Trophoblast cell (in vitro differentiated cells and primary cell): ENCODE data around the gene LHFPL4.

ENCODE experiments used
- DNase-seq, 2 donors: peaks; one replicate each; pipeline ENCODE4 v3.0.0-alpha.2; 2016
- H2AFZ ChIP-seq: 2 replicates; pipeline ENCODE4 v1.6.1; 2013; ENCODE audit warnings: low read length, moderate library complexity, mild to moderate bottlenecking; ENCODE audit not compliant: insufficient read depth, poor library complexity
- H2AK5ac ChIP-seq: 2 replicates; pipeline ENCODE4 v1.6.1; 2013; ENCODE audit warnings: mild to moderate bottlenecking, low read length
- H2BK120ac ChIP-seq: 2 replicates; pipeline ENCODE4 v1.6.1; 2013; ENCODE audit warnings: low read length, mild to moderate bottlenecking, moderate library complexity; ENCODE audit not compliant: insufficient read depth, poor library complexity
- H2BK12ac ChIP-seq: 2 replicates; pipeline ENCODE4 v1.6.1; 2013; ENCODE audit warnings: mild to moderate bottlenecking, low read length, moderate library complexity
- H2BK5ac ChIP-seq: 2 replicates; pipeline ENCODE4 v1.6.1; 2013; ENCODE audit warnings: low read length, low read depth, moderate library complexity, mild to moderate bottlenecking; ENCODE audit not compliant: poor library complexity
- H3K14ac ChIP-seq: 2 replicates; pipeline ENCODE4 v1.6.1; 2013; ENCODE audit warnings: mild to moderate bottlenecking, low read length
- H3K18ac ChIP-seq: 2 replicates; pipeline ENCODE4 v1.6.1; 2013; ENCODE audit warnings: mild to moderate bottlenecking, low read length
- H3K23ac ChIP-seq: 2 replicates; pipeline ENCODE4 v1.6.1; 2013; ENCODE audit warnings: low read length
- H3K27ac ChIP-seq: 2 replicates; pipeline ENCODE4 v1.5.1; 2013; ENCODE audit warnings: low read depth, mild to moderate bottlenecking, inconsistent platforms, low read length, moderate library complexity
- H3K27me3 ChIP-seq: 2 replicates; pipeline ENCODE4 v1.6.1; 2013; ENCODE audit warnings: inconsistent platforms, mild to moderate bottlenecking, low read length, moderate library complexity; ENCODE audit not compliant: insufficient read depth
- H3K36me3 ChIP-seq, 2 experiments: 1 replicate in 1 of 2; 2 replicates in 1 of 2; pipeline ENCODE4 v1.6.1; 2013; ENCODE audit warnings: low read length in 2 of 2, mild to moderate bottlenecking in 2 of 2, moderate library complexity in 1 of 2; ENCODE audit not compliant: insufficient read depth in 2 of 2, control insufficient read depth in 1 of 2
- H3K4ac ChIP-seq: 2 replicates; pipeline ENCODE4 v1.6.1; 2013; ENCODE audit warnings: low read depth, mild to moderate bottlenecking, low read length, moderate library complexity
- H3K4me1 ChIP-seq, 2 experiments: 1 replicate in 1 of 2; 2 replicates in 1 of 2; pipeline ENCODE4 v1.6.1; 2013; ENCODE audit warnings: low read length in 2 of 2, mild to moderate bottlenecking in 2 of 2, moderate library complexity in 1 of 2; ENCODE audit not compliant: insufficient read depth in 2 of 2, control insufficient read depth in 1 of 2
- H3K4me2 ChIP-seq: 2 replicates; pipeline ENCODE4 v1.6.1; 2013; ENCODE audit warnings: inconsistent platforms, mild to moderate bottlenecking, low read length, moderate library complexity
- H3K4me3 ChIP-seq: 2 replicates; pipeline ENCODE4 v1.5.1; 2013; ENCODE audit warnings: mild to moderate bottlenecking, low read depth, low read length, inconsistent platforms
- H3K79me1 ChIP-seq: one replicate; pipeline ENCODE4 v1.6.1; 2013; ENCODE audit warnings: low read length
- H3K79me2 ChIP-seq: 2 replicates; pipeline ENCODE4 v1.6.1; 2013; ENCODE audit warnings: low read length, mild to moderate bottlenecking; ENCODE audit not compliant: control insufficient read depth, insufficient read depth, poor library complexity
- H3K9ac ChIP-seq: 2 replicates; pipeline ENCODE4 v1.6.1; 2013; ENCODE audit warnings: mild to moderate bottlenecking, low read length
- H3K9me3 ChIP-seq: 2 replicates; pipeline ENCODE4 v1.6.1; 2013; ENCODE audit warnings: low read depth, mild to moderate bottlenecking, control low read depth, inconsistent platforms, low read length; ENCODE audit not compliant: insufficient read depth
- H4K12ac ChIP-seq: 2 replicates; pipeline ENCODE4 v1.6.1; 2013; ENCODE audit warnings: low read depth, mild to moderate bottlenecking, low read length, moderate library complexity
- H4K8ac ChIP-seq: 2 replicates; pipeline ENCODE4 v1.6.1; 2013; ENCODE audit warnings: low read depth, mild to moderate bottlenecking, low read length, moderate library complexity
- H4K91ac ChIP-seq: one replicate; pipeline ENCODE4 v1.6.1; 2013; ENCODE audit warnings: low read depth, mild to moderate bottlenecking, low read length, moderate library complexity
- WGBS: extraction: QIAGEN DNeasy Blood & Tissue Kit; methylation state at CpG from one replicate; pipeline ENCODE4 v1.1.7; 2013; ENCODE audit warnings: missing lambda C conversion rate; ENCODE audit not compliant: insufficient read length, insufficient coverage; ENCODE audit errors: extremely low coverage; 5-methylcytosine and 5-hydroxymethylcytosine counted together

The LHFPL4 gene

DNA sequence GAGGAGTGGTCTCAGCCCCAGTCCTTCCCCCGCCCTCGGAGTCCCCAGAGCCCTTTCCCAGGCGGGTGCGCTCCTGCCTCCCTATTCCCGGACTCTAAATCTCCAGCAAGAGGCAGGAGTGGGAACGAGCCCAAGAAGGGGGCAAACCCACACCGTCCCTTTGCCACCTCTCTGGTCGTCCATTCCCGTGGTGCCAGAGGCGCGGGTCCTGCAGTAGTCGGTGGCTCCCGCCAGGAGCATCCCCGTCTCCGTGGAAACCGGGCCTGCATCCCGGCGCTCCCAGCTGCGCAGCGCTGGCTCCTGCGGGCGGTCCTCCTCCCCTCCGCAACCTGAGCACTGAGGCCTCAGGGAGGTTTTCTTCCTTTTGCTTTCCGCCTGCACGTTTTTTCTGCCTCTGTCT, 44.8 kb downstream of the LHFPL4 start:
- Histone ChIP-seq H3K4ac (no peak overlapping the region), H3K23ac (no peak overlapping the region), H3K9me3 (peaks cover 1% of the 10 kb centered on the region), H3K4me3 (no peak overlapping the region), H3K79me1 (no peaks in the 10 kb centered on the region), H3K36me3 (no peaks in the 10 kb centered on the region), H3K14ac (no peak overlapping the region), H4K12ac (no peak overlapping the region), H3K27me3 (peaks cover 3% of the 10 kb centered on the region), H3K4me2 (no peak overlapping the region), H3K27ac (no peak overlapping the region), H2BK120ac (no peak overlapping the region), H3K4me1 (no peaks in the 10 kb centered on the region), H2AFZ (no peak overlapping the region), H3K18ac (no peak overlapping the region), H2AK5ac (no peak overlapping the region), H2BK12ac (no peak overlapping the region), H4K8ac (no peak overlapping the region), H3K9ac (no peak overlapping the region), H2BK5ac (no peak overlapping the region), H3K79me2 (no peaks in the 10 kb centered on the region), H4K91ac (no peak overlapping the region)
- peak; percentile 19 to 59 for DNase-seq
- WGBS = no CpG with 5 or more reads among the region's 25 CpGs

DNA sequence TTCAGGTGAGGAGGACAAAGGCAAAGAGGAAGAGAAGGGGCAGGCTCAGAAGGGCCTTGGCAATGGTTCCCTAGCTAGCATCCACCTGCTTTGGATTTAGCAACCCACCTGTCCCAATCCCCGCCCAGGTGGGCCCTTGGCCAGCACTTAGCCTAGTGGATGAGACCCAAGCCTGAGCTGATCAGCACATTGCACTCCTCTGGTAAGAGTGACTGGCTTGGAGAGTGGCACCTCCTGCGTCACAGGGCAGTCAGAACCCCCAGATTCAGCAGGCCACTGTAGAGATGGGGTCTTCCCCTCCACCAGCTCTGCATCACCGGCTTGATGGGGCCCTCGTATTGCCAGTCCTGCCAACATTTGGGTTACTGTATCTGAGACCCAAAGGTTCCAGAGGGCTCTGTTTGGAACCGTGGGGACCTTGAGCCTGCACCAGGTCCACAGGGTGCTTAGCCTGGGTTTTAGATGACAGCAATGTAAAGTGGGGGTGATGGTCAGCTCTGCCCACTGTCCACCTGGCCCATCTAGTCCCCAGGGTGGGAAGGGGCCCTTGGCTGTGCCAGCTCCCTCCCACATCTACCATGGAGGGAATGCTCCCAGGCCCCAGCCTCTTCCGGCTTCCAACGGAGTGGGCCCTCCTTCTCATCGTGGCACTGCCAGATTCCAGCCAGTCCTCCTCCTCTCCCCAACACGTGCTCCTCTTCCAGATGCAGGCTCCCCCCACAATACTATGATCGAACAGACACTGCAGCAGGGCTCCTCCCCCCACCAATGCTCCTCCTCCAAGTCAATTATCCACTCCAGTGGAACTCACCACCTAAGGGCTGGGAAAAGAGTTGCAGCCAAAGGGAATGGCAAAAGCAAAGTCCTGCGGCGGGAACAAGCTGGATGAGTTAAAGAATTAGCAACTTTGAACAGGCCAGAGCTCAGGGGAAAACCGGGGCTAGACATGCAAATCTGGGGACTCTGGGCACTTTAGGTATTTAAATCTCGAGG, 45.7 kb downstream of the LHFPL4 start:
- H4K8ac ChIP-seq = no peak overlapping the region
- no peak overlapping the region for H3K4me3 ChIP-seq
- no peak overlapping the region for H2BK120ac ChIP-seq
- no peak overlapping the region for H2BK12ac ChIP-seq
- no peak overlapping the region for H3K4ac ChIP-seq
- H3K23ac ChIP-seq = no peak overlapping the region
- H3K18ac ChIP-seq = no peak overlapping the region
- H3K4me1 ChIP-seq = no peaks in the 10 kb centered on the region
- WGBS = no CpG with 5 or more reads among the region's 14 CpGs
- H3K4me2 ChIP-seq = no peak overlapping the region
- no peaks in the 10 kb centered on the region for H3K79me2 ChIP-seq
- no peak overlapping the region for H3K9ac ChIP-seq
- H3K36me3 ChIP-seq = no peaks in the 10 kb centered on the region
- peaks cover 1% of the 10 kb centered on the region for H3K9me3 ChIP-seq
- no peak overlapping the region for H4K12ac ChIP-seq
- H2AFZ ChIP-seq = no peak overlapping the region
- H3K27me3 ChIP-seq = peaks cover 3% of the 10 kb centered on the region
- no peaks in the 10 kb centered on the region for H3K79me1 ChIP-seq
- DNase-seq = no peak
- H3K14ac ChIP-seq = no peak overlapping the region
- no peak overlapping the region for H4K91ac ChIP-seq
- no peak overlapping the region for H2BK5ac ChIP-seq
- H2AK5ac ChIP-seq = no peak overlapping the region
- no peak overlapping the region for H3K27ac ChIP-seq

DNA sequence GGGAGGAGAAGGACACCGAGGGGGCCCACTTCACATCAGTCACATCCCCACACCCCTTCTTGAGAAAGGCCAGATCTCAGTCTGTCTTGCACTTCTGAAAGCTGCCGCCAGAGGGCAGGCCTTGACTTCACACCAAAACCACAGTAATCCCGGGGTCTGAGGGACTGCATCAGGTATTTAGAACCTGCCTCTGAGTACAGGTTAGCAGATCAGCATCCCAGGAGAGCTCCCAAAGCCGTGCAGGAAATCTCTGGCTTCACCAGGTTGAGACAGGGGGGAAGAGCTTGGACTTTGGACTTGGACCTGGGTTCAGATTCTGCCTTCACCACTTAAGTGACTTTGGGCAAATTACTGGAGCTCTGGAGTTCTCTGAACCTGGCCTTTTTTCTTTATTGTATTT, 50.3 kb downstream of the LHFPL4 start:
- Histone ChIP-seq H4K91ac (no peak overlapping the region), H3K36me3 (no peaks in the 10 kb centered on the region), H3K27me3 (peaks cover 11% of the 10 kb centered on the region), H3K14ac (no peak overlapping the region), H2BK5ac (no peak overlapping the region), H3K9ac (no peak overlapping the region), H3K4me1 (peaks cover 0 to 5% of the 10 kb centered on the region in 2 experiments), H3K9me3 (peaks cover 1% of the 10 kb centered on the region), H3K79me2 (no peaks in the 10 kb centered on the region), H4K8ac (no peak overlapping the region), H2AK5ac (no peak overlapping the region), H4K12ac (no peak overlapping the region), H2BK120ac (no peak overlapping the region), H3K4ac (no peak overlapping the region), H3K18ac (no peak overlapping the region), H3K27ac (no peak overlapping the region), H3K79me1 (no peaks in the 10 kb centered on the region), H3K23ac (no peak overlapping the region), H2AFZ (no peak overlapping the region), H3K4me2 (no peak overlapping the region), H3K4me3 (no peak overlapping the region), H2BK12ac (no peak overlapping the region)
- DNase-seq = peak; percentile 65 to 90
- WGBS = no CpG with 5 or more reads among the region's 4 CpGs

DNA sequence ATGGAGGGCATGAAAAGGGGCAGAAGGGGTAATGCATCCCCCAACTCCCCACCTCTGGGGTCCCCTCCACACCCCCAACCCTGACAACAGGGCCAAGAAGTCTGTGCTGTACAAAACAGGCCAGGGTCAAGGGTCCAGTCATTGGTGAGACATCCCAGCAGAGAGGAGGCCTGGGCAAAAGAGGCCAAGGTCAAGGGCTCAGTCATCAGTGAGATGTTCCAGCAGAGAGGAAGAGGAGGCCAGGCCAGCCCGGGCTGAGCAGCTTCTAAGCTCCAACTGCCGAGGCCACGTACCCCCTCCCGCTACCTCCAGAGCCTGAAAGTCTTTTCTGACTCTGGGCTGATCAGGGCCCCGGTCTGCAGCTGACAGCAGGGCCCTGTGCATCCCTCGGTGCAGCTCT, 52.4 kb downstream of the LHFPL4 start:
- Histone ChIP-seq H3K18ac (no peak overlapping the region), H4K8ac (no peak overlapping the region), H3K4ac (no peak overlapping the region), H3K14ac (no peak overlapping the region), H2AK5ac (no peak overlapping the region), H2AFZ (no peak overlapping the region), H3K79me2 (no peaks in the 10 kb centered on the region), H3K23ac (no peak overlapping the region), H3K27ac (no peak overlapping the region), H3K79me1 (no peaks in the 10 kb centered on the region), H3K9ac (no peak overlapping the region), H2BK5ac (no peak overlapping the region), H3K4me1 (peaks cover 0 to 5% of the 10 kb centered on the region in 2 experiments), H3K27me3 (peaks cover 11% of the 10 kb centered on the region), H4K12ac (no peak overlapping the region), H3K4me2 (no peak overlapping the region), H3K36me3 (no peaks in the 10 kb centered on the region), H3K9me3 (peaks cover 1% of the 10 kb centered on the region), H4K91ac (no peak overlapping the region), H2BK12ac (no peak overlapping the region), H3K4me3 (no peak overlapping the region), H2BK120ac (no peak overlapping the region)
- DNase-seq = no peak
- WGBS = no CpG with 5 or more reads among the region's 6 CpGs
